Erythroblast (primary cell): Measurements from ENCODE around the gene DNAJA2.

Source experiments
- GATA1 ChIP-seq: IDR thresholded peaks from 2 replicates; pipeline ENCODE4 v1.6.1; 2011; ENCODE audit warnings: low read depth, mild to moderate bottlenecking, control low read depth, low read length, moderate library complexity
- POLR2A ChIP-seq: IDR thresholded peaks from 2 replicates; pipeline ENCODE4 v1.6.1; 2011; ENCODE audit warnings: mild to moderate bottlenecking, low read length

GRCh38 chr16:46932802-46933201 lies 40.7 kb downstream of the DNAJA2 start:
- TF ChIP-seq POLR2A (no peak), GATA1 (no peak)
